Measurements from ENCODE around the gene CAST. TPM values are rescaled to one million over a fixed set of nuclear protein-coding genes. Genes with fewer than 3 reads are reported as not detected.
A peak's percentile ranks its signal among the peaks of the same experiment; 100 is the strongest.

Gene CAST
- polyA plus RNA-seq, 4 donors: 96.7 to 228 (median 143) TPM

- Histone ChIP-seq H3K4me1 (ENCODE audit: control insufficient read depth in 3 of 3, insufficient read depth in 2 of 3, low read depth in 1 of 3, low read length in 2 of 3) (peaks cover 0 to 7% (median 0%) of the 10 kb centered on the region in 3 donors), H3K27me3 (ENCODE audit: control insufficient read depth in 3 of 3, insufficient read depth in 3 of 3, low read length in 3 of 3) (no peaks in the 10 kb centered on the region), H3K4me3 (ENCODE audit: low read depth in 1 of 3, low read length in 3 of 3) (no peak overlapping the region), H3K27ac (ENCODE audit: low read depth in 1 of 3, low read length in 2 of 3) (no peak overlapping the region), H3K9me3 (ENCODE audit: control insufficient read depth in 2 of 2, insufficient read depth in 1 of 2, low read depth in 1 of 2, low read length in 1 of 2) (no peaks in the 10 kb centered on the region), H3K36me3 (ENCODE audit: control insufficient read depth in 3 of 3, insufficient read depth in 2 of 3, low read depth in 1 of 3, low read length in 3 of 3) (peaks cover 17 to 39% (median 37%) of the 10 kb centered on the region in 3 donors)
- FAIRE-seq (no peak), DNase-seq (no peak)
- WGBS, 3 donors: 92 to 96% (median 95%) methylated on average over 6 of the region's 6 CpGs
These were observed 88.1 kb downstream of the CAST start for GRCh38 chr5:96750110-96750822.

GRCh38 chr5:96751203-96752169, 89.3 kb downstream of the CAST start:
- WGBS, 3 donors: 41 to 71% (median 53%) methylated on average over 6 of the region's 6 CpGs
- DNase-seq (no peak), FAIRE-seq (no peak)
- Histone ChIP-seq H3K27ac (ENCODE audit: low read depth in 1 of 3, low read length in 2 of 3) (no peak overlapping the region), H3K4me1 (ENCODE audit: control insufficient read depth in 3 of 3, insufficient read depth in 2 of 3, low read depth in 1 of 3, low read length in 2 of 3) (peaks cover 0 to 7% (median 0%) of the 10 kb centered on the region in 3 donors), H3K9me3 (ENCODE audit: control insufficient read depth in 2 of 2, insufficient read depth in 1 of 2, low read depth in 1 of 2, low read length in 1 of 2) (no peaks in the 10 kb centered on the region), H3K4me3 (ENCODE audit: low read depth in 1 of 3, low read length in 3 of 3) (no peak overlapping the region), H3K36me3 (ENCODE audit: control insufficient read depth in 3 of 3, insufficient read depth in 2 of 3, low read depth in 1 of 3, low read length in 3 of 3) (peaks cover 15 to 41% (median 39%) of the 10 kb centered on the region in 3 donors), H3K27me3 (ENCODE audit: control insufficient read depth in 3 of 3, insufficient read depth in 3 of 3, low read length in 3 of 3) (no peaks in the 10 kb centered on the region)

GRCh38 chr5:96752341-96753016, 90.3 kb downstream of the CAST start:
- H3K36me3 ChIP-seq (ENCODE audit: control insufficient read depth in 3 of 3, insufficient read depth in 2 of 3, low read depth in 1 of 3, low read length in 3 of 3): peaks cover 15 to 47% (median 45%) of the 10 kb centered on the region in 3 donors
- H3K27me3 ChIP-seq (ENCODE audit: control insufficient read depth in 3 of 3, insufficient read depth in 3 of 3, low read length in 3 of 3): no peaks in the 10 kb centered on the region
- DNase-seq (peak; percentile 63 to 76), FAIRE-seq (no peak)
- H3K4me1 ChIP-seq (ENCODE audit: control insufficient read depth in 3 of 3, insufficient read depth in 2 of 3, low read depth in 1 of 3, low read length in 2 of 3): peaks cover 0 to 6% (median 0%) of the 10 kb centered on the region in 3 donors
- no peak overlapping the region for H3K27ac ChIP-seq (ENCODE audit: low read depth in 1 of 3, low read length in 2 of 3)
- no peak overlapping the region for H3K4me3 ChIP-seq (ENCODE audit: low read depth in 1 of 3, low read length in 3 of 3)
- no peaks in the 10 kb centered on the region for H3K9me3 ChIP-seq (ENCODE audit: control insufficient read depth in 2 of 2, insufficient read depth in 1 of 2, low read depth in 1 of 2, low read length in 1 of 2)

- FAIRE-seq (no peak), DNase-seq (no peak)
- Histone ChIP-seq H3K27me3 (ENCODE audit: control insufficient read depth in 3 of 3, insufficient read depth in 3 of 3, low read length in 3 of 3) (no peaks in the 10 kb centered on the region), H3K27ac (ENCODE audit: low read depth in 1 of 3, low read length in 2 of 3) (no peak overlapping the region), H3K9me3 (ENCODE audit: control insufficient read depth in 2 of 2, insufficient read depth in 1 of 2, low read depth in 1 of 2, low read length in 1 of 2) (no peaks in the 10 kb centered on the region), H3K36me3 (ENCODE audit: control insufficient read depth in 3 of 3, insufficient read depth in 2 of 3, low read depth in 1 of 3, low read length in 3 of 3) (peaks cover 15 to 51% (median 45%) of the 10 kb centered on the region in 3 donors), H3K4me1 (ENCODE audit: control insufficient read depth in 3 of 3, insufficient read depth in 2 of 3, low read depth in 1 of 3, low read length in 2 of 3) (peaks cover 0 to under 1% (median 0%) of the 10 kb centered on the region in 3 donors), H3K4me3 (ENCODE audit: low read depth in 1 of 3, low read length in 3 of 3) (no peak overlapping the region)
- 94 to 96% (median 95%) methylated on average over 4 of the region's 4 CpGs for WGBS, 3 donors
These were observed 90.8 kb downstream of the CAST start for GRCh38 chr5:96753017-96753397.

- Histone ChIP-seq H3K36me3 (ENCODE audit: control insufficient read depth in 3 of 3, insufficient read depth in 2 of 3, low read depth in 1 of 3, low read length in 3 of 3) (peaks cover 15 to 50% (median 46%) of the 10 kb centered on the region in 3 donors), H3K4me3 (ENCODE audit: low read depth in 1 of 3, low read length in 3 of 3) (no peak overlapping the region), H3K9me3 (ENCODE audit: control insufficient read depth in 2 of 2, insufficient read depth in 1 of 2, low read depth in 1 of 2, low read length in 1 of 2) (no peaks in the 10 kb centered on the region), H3K27me3 (ENCODE audit: control insufficient read depth in 3 of 3, insufficient read depth in 3 of 3, low read length in 3 of 3) (no peaks in the 10 kb centered on the region), H3K4me1 (ENCODE audit: control insufficient read depth in 3 of 3, insufficient read depth in 2 of 3, low read depth in 1 of 3, low read length in 2 of 3) (no peaks in the 10 kb centered on the region), H3K27ac (ENCODE audit: low read depth in 1 of 3, low read length in 2 of 3) (no peak overlapping the region)
- FAIRE-seq (no peak), DNase-seq (no peak)
- 26 to 44% (median 43%) methylated on average over 4 of the region's 4 CpGs for WGBS, 3 donors
These were observed 91.7 kb downstream of the CAST start for GRCh38 chr5:96753848-96754247.

- DNase-seq (no peak), FAIRE-seq (no peak)
- Histone ChIP-seq H3K27me3 (ENCODE audit: control insufficient read depth in 3 of 3, insufficient read depth in 3 of 3, low read length in 3 of 3) (no peaks in the 10 kb centered on the region), H3K4me3 (ENCODE audit: low read depth in 1 of 3, low read length in 3 of 3) (no peak overlapping the region), H3K4me1 (ENCODE audit: control insufficient read depth in 3 of 3, insufficient read depth in 2 of 3, low read depth in 1 of 3, low read length in 2 of 3) (no peaks in the 10 kb centered on the region), H3K36me3 (ENCODE audit: control insufficient read depth in 3 of 3, insufficient read depth in 2 of 3, low read depth in 1 of 3, low read length in 3 of 3) (peaks cover 15 to 41% (median 37%) of the 10 kb centered on the region in 3 donors), H3K27ac (ENCODE audit: low read depth in 1 of 3, low read length in 2 of 3) (no peak overlapping the region), H3K9me3 (ENCODE audit: control insufficient read depth in 2 of 2, insufficient read depth in 1 of 2, low read depth in 1 of 2, low read length in 1 of 2) (no peaks in the 10 kb centered on the region)
- 68 to 92% (median 85%) methylated on average over 5 of the region's 5 CpGs for WGBS, 3 donors
These were observed 93.7 kb downstream of the CAST start for GRCh38 chr5:96755851-96756250.

- no peak overlapping the region for H3K27ac ChIP-seq (ENCODE audit: low read depth in 1 of 3, low read length in 2 of 3)
- H3K4me3 ChIP-seq (ENCODE audit: low read depth in 1 of 3, low read length in 3 of 3): no peak overlapping the region
- no peak for FAIRE-seq
- DNase-seq: no peak
- no peaks in the 10 kb centered on the region for H3K27me3 ChIP-seq (ENCODE audit: control insufficient read depth in 3 of 3, insufficient read depth in 3 of 3, low read length in 3 of 3)
- no peaks in the 10 kb centered on the region for H3K9me3 ChIP-seq (ENCODE audit: control insufficient read depth in 2 of 2, insufficient read depth in 1 of 2, low read depth in 1 of 2, low read length in 1 of 2)
- 72 to 76% (median 75%) methylated on average over 3 of the region's 3 CpGs for WGBS, 3 donors
- H3K4me1 ChIP-seq (ENCODE audit: control insufficient read depth in 3 of 3, insufficient read depth in 2 of 3, low read depth in 1 of 3, low read length in 2 of 3): no peaks in the 10 kb centered on the region
- peaks cover 13 to 35% (median 34%) of the 10 kb centered on the region in 3 donors for H3K36me3 ChIP-seq (ENCODE audit: control insufficient read depth in 3 of 3, insufficient read depth in 2 of 3, low read depth in 1 of 3, low read length in 3 of 3)
These were observed 94.8 kb downstream of the CAST start for GRCh38 chr5:96756985-96757384.

GRCh38 chr5:96758621-96759020, 96.4 kb downstream of the CAST start:
- FAIRE-seq: no peak
- 88 to 96% (median 92%) methylated on average over 4 of the region's 4 CpGs for WGBS, 3 donors
- H3K27me3 ChIP-seq (ENCODE audit: control insufficient read depth in 3 of 3, insufficient read depth in 3 of 3, low read length in 3 of 3): no peaks in the 10 kb centered on the region
- peaks cover 13 to 33% (median 32%) of the 10 kb centered on the region in 3 donors for H3K36me3 ChIP-seq (ENCODE audit: control insufficient read depth in 3 of 3, insufficient read depth in 2 of 3, low read depth in 1 of 3, low read length in 3 of 3)
- no peak overlapping the region for H3K4me3 ChIP-seq (ENCODE audit: low read depth in 1 of 3, low read length in 3 of 3)
- no peak for DNase-seq
- no peaks in the 10 kb centered on the region for H3K9me3 ChIP-seq (ENCODE audit: control insufficient read depth in 2 of 2, insufficient read depth in 1 of 2, low read depth in 1 of 2, low read length in 1 of 2)
- no peak overlapping the region for H3K27ac ChIP-seq (ENCODE audit: low read depth in 1 of 3, low read length in 2 of 3)
- no peaks in the 10 kb centered on the region for H3K4me1 ChIP-seq (ENCODE audit: control insufficient read depth in 3 of 3, insufficient read depth in 2 of 3, low read depth in 1 of 3, low read length in 2 of 3)

All from small intestine (tissue), 7 donors.